Activated CD8-positive, alpha-beta T cell treated with anti-CD3 and anti-CD28 coated beads for 36 hours (primary cell): ENCODE data around the gene NFYC. TPM values are rescaled to one million over a fixed set of nuclear protein-coding genes. Genes with fewer than 3 reads are reported as not detected.

Source experiments
- ATAC-seq: fragments of 200-7000 bp; cut with Tn5 transposase; one replicate; pipeline ENCODE4 v1.10.0; 2021; ENCODE audit warnings: mild to moderate bottlenecking, moderate library complexity
- CTCF ChIA-PET: fragments of 350-600 bp; sonication (Branson Sonifier 250); formaldehyde crosslinking; loops from one replicate; lab custom pipeline; 2021; ENCODE audit warnings: antibody characterized with exemption; lab: Charles Lee
- POLR2A ChIA-PET: fragments of 350-600 bp; sonication (Branson Sonifier 250); formaldehyde crosslinking; loops from one replicate; lab custom pipeline; 2021; ENCODE audit warnings: antibody characterized with exemption; lab: Charles Lee
- DNase-seq: peaks from one replicate; pipeline ENCODE4 v3.0.0-alpha.2; 2020
- H3K27ac Mint-ChIP-seq: one replicate; pipeline ENCODE4 v1.8.0; 2021; ENCODE audit warnings: mild to moderate bottlenecking, mixed read lengths
- H3K27me3 Mint-ChIP-seq: one replicate; pipeline ENCODE4 v1.8.0; 2021; ENCODE audit warnings: mixed read lengths
- H3K36me3 Mint-ChIP-seq: one replicate; pipeline ENCODE4 v1.8.0; 2021; ENCODE audit warnings: low read depth, mixed read lengths
- H3K4me1 Mint-ChIP-seq: one replicate; pipeline ENCODE4 v1.8.0; 2021; ENCODE audit warnings: low read depth, mixed read lengths
- H3K4me3 Mint-ChIP-seq: one replicate; pipeline ENCODE4 v1.8.0; 2021; ENCODE audit warnings: mild to moderate bottlenecking, moderate library complexity, mixed read lengths
- H3K9me3 Mint-ChIP-seq: one replicate; pipeline ENCODE4 v1.8.0; 2021; ENCODE audit warnings: mixed read lengths
- intact Hi-C: fragments of 100-400 bp; cut with micrococcal nuclease; formaldehyde crosslinking; loops from one replicate; pipeline ENCODE4 v1.10.0; 2022
- total RNA-seq, 2 experiments: library from RNA; stranded (reverse); gene quantifications; one replicate each; pipeline ENCODE4 v1.2.3, GENCODE V29; 2021
- TF ChIP-seq, protein P1 (sequence below): fragments of 200-600 bp; IDR thresholded peaks from one replicate; pipeline ENCODE4 v1.8.0; 2022; ENCODE audit warnings: antibody characterized with exemption, mild to moderate bottlenecking

The NFYC gene
- total RNA-seq, 2 experiments from 2014 or later: 45.6 to 53.8 TPM

DNA sequence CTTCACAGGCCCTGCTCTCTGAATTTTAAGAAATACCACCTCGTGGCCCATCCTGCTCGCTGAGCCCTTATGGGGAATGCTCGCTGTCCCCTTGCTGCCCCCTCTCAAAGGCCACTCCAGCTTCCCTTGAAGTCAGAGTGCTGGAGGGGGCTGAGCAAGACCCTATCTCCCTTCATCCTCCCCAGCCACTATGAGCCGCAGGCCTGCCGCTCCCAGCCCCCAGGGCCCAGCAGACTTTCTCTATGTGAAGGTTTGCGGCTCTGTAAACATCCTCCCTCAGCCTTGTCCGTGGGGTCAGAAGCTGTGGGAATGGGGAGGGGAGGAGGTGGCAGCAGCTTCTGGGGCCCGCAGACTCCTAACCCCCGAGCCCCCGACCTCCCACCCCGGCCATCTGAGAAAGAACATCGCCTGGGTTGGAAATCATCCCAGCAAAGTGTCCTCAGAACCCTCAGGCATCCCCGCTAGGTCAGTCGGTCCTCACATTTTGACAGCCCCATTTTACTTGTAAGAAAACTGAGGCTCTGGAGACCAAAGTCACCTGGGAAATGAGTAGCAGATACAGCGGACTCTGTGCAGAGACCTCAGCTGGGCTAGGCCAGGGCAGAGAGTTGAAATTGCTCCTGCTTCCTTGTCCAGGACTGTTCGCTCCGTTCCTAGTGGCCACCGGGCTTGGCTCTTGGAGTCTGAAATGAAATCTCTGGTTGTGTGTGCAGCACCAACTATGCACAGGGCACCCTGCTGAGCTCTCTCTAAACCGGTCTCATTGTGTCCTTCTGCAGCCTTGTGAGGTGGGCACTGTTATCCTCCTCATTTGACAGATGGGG, 96.4 kb downstream of the NFYC start:
- CTCF ChIA-PET: interaction anchor here (1.3 to 9.2 kb wide), 2 partner anchors 10 to 14 kb away, joined by 4 to 53 read pairs; no protein-coding TSS in a partner anchor
- H3K9me3 Mint-ChIP-seq: no peaks in the 10 kb centered on the region
- intact Hi-C loops: no loop called here
- TF ChIP-seq, protein P1, sequence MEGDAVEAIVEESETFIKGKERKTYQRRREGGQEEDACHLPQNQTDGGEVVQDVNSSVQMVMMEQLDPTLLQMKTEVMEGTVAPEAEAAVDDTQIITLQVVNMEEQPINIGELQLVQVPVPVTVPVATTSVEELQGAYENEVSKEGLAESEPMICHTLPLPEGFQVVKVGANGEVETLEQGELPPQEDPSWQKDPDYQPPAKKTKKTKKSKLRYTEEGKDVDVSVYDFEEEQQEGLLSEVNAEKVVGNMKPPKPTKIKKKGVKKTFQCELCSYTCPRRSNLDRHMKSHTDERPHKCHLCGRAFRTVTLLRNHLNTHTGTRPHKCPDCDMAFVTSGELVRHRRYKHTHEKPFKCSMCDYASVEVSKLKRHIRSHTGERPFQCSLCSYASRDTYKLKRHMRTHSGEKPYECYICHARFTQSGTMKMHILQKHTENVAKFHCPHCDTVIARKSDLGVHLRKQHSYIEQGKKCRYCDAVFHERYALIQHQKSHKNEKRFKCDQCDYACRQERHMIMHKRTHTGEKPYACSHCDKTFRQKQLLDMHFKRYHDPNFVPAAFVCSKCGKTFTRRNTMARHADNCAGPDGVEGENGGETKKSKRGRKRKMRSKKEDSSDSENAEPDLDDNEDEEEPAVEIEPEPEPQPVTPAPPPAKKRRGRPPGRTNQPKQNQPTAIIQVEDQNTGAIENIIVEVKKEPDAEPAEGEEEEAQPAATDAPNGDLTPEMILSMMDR: no peak
- no peak for ATAC-seq
- H3K4me3 Mint-ChIP-seq: no peak overlapping the region
- no peaks in the 10 kb centered on the region for H3K36me3 Mint-ChIP-seq
- H3K27ac Mint-ChIP-seq: no peak overlapping the region
- POLR2A ChIA-PET: interaction anchor here (1.2 kb wide), 1 partner anchor 20 kb away, joined by 3 read pairs; no protein-coding TSS in a partner anchor
- no peak for DNase-seq
- peaks cover 17% of the 10 kb centered on the region for H3K27me3 Mint-ChIP-seq
- H3K4me1 Mint-ChIP-seq: peaks cover 7% of the 10 kb centered on the region

DNA sequence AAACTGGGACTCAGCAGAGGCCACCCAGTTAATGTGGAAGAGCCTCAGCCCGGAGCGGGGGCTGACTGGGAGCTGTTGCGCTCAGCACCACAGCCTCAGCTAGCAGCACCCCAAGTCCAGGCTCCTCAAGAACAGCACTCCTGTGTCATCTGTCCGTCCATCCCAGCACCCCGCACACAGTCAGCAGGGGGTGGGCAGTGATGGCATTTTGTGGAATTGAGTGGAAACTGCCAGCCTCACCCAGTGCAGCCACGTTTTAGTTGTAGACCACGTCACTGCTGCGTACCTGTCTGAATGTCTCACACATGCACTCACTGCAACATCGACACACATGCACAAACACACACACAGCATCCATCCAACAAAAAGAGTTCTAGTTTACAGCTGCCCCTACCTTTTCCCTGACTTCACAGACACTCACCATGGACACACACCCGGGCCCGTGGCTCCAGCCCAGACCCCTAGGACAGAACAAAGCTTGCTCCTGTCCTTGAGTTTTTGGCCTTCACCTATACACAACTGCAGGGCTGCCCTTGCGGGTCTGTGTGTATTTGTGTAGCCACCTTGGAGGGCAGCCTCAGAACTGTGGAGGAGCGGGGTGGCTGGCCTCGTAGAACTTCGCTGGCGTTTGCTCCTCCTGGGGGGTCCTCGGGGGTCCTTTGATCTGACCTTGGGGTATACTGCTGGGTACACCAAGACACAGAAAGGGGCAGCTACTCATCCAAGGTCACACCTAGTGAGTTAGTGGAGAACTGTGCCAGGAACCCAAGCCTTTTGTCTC, 97.2 kb downstream of the NFYC start:
- Mint-ChIP-seq H3K27ac (no peak overlapping the region), H3K27me3 (peaks cover 13% of the 10 kb centered on the region), H3K36me3 (no peaks in the 10 kb centered on the region), H3K4me1 (peaks cover 7% of the 10 kb centered on the region), H3K9me3 (no peaks in the 10 kb centered on the region), H3K4me3 (no peak overlapping the region)
- no peak for DNase-seq
- TF ChIP-seq, protein P1: no peak
- ChIA-PET CTCF (interaction anchor here (1.1 to 9.2 kb wide), 3 partner anchors 11 to 61 kb away, joined by 3 to 53 read pairs (median 4); no protein-coding TSS in a partner anchor), POLR2A (interaction anchor here (1.2 kb wide), 1 partner anchor 21 kb away, joined by 3 read pairs; no protein-coding TSS in a partner anchor)
- intact Hi-C loops: no loop called here
- ATAC-seq: no peak

DNA sequence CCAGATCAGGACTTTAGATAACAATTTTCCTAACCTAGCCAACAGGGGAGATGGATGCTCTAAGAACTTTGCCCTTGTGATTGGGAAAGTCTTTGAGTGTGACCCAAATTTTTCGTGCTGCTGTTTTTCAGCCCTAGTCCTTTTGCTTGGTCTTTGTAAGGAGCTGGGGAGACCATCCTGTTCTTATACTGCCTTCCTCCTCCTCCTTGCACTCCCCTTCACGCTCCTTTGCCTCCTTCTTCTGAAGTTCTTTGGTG, 97.8 kb downstream of the NFYC start:
- CTCF ChIA-PET: interaction anchor here (1.0 to 9.2 kb wide), 3 partner anchors 15 to 60 kb away, joined by 3 to 53 read pairs (median 3); no protein-coding TSS in a partner anchor
- no peaks in the 10 kb centered on the region for H3K36me3 Mint-ChIP-seq
- peaks cover 12% of the 10 kb centered on the region for H3K27me3 Mint-ChIP-seq
- POLR2A ChIA-PET: no interaction called here
- H3K4me3 Mint-ChIP-seq: no peak overlapping the region
- no peaks in the 10 kb centered on the region for H3K9me3 Mint-ChIP-seq
- H3K27ac Mint-ChIP-seq: no peak overlapping the region
- peaks cover 13% of the 10 kb centered on the region for H3K4me1 Mint-ChIP-seq
- ATAC-seq (no peak), DNase-seq (no peak)
- TF ChIP-seq, protein P1: no peak
- intact Hi-C loops: no loop called here

DNA sequence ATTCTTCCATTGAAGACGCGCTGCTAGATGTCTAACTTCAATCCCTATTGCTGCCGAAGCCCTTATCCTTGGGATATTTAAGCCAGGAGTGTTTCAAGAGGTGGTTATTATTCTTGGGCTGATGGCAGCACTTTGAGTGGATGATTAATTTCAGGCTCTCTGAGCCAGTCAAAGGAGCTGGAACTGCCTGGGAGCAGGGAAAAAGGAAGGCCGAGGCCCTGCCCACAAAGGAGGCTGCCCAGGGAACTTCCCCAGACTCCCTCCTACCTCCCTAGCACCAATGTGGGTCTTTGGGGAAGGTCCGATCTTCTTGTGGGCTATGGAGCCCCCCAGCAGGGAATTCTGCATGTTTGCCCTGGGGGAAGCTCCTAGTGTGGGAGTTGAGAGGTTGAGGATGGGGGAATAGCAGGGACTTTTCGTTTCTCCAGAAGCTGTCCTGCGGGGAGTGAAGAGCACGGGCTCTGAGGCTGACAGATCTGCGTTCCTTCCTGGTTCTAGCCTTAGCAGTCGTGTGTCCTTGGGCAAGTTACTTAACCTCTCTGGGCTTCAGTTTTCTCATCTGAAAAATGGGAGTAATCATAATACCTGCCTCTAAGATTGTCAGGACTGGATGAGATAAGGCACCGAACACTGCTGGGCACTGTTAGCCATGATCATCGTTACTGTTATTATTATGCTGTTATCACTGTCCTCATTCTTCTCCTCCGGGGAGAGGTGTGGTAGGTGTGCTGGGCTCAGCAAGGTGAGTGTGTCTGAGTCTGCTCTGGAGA, 98.3 kb downstream of the NFYC start:
- intact Hi-C loops: no loop called here
- peaks cover 15% of the 10 kb centered on the region for H3K4me1 Mint-ChIP-seq
- POLR2A ChIA-PET: interaction anchor here (0.7 to 0.8 kb wide), 2 partner anchors 35 to 80 kb away, joined by 3 read pairs; no protein-coding TSS in a partner anchor
- TF ChIP-seq, protein P1: no peak
- DNase-seq (no peak), ATAC-seq (no peak)
- H3K9me3 Mint-ChIP-seq: no peaks in the 10 kb centered on the region
- CTCF ChIA-PET: interaction anchor here (0.7 to 9.2 kb wide), 6 partner anchors 16 to 163 kb away, joined by 3 to 53 read pairs (median 3); no protein-coding TSS in a partner anchor
- H3K4me3 Mint-ChIP-seq: no peak overlapping the region
- H3K27ac Mint-ChIP-seq: no peak overlapping the region
- H3K27me3 Mint-ChIP-seq: peaks cover 9% of the 10 kb centered on the region
- H3K36me3 Mint-ChIP-seq: no peaks in the 10 kb centered on the region
